Body of pancreas (tissue), 4 donors: ENCODE measurements around the gene RALA. TPM values are rescaled to one million over a fixed set of nuclear protein-coding genes. Genes with fewer than 3 reads are reported as not detected.
A peak's percentile ranks its signal among the peaks of the same experiment; 100 is the strongest.

ENCODE experiments used
- ATAC-seq: fragments of 150-250 bp; one replicate; pipeline ENCODE4 v1.9.1; 2016
- DNase-seq, 4 donors: peaks; one replicate each; pipeline ENCODE4 v3.0.0-alpha.2; 2019
- H3K27ac ChIP-seq, 4 donors: fragments of 200-600 bp; sonication (generic); 1 replicate in 3 of 4; 2 replicates in 1 of 4; pipeline versions ENCODE4 v1.5.1 to v1.6.1; 2016 to 2019; ENCODE audit warnings: mild to moderate bottlenecking in 1 of 4, mixed read lengths in 1 of 4, moderate library complexity in 1 of 4
- H3K27me3 ChIP-seq, 2 donors: fragments of 200-600 bp; sonication (generic); one replicate each; pipeline ENCODE4 v1.6.0; 2016; ENCODE audit warnings: mild to moderate bottlenecking in 1 of 2
- H3K36me3 ChIP-seq, 2 donors: fragments of 200-600 bp; sonication (generic); replicated peaks in 1 of 2; 2 replicates each; pipeline ENCODE4 v1.5.1; 2016; ENCODE audit warnings: low read depth in 2 of 2; ENCODE audit not compliant: insufficient read depth in 1 of 2
- H3K4me1 ChIP-seq: fragments of 200-600 bp; sonication (generic); one replicate; pipeline ENCODE4 v1.6.0; 2016
- H3K4me3 ChIP-seq, 2 donors: fragments of 200-600 bp; sonication (generic); 1 replicate in 1 of 2; 2 replicates in 1 of 2; pipeline ENCODE4 v1.5.1; 2016 to 2019
- H3K9me3 ChIP-seq, 3 donors: fragments of 200-600 bp; sonication (generic); 1 replicate in 2 of 3; 2 replicates in 1 of 3; pipeline ENCODE4 v1.5.1; 2016
- POLR2A ChIP-seq, 3 donors: fragments of 450-650 bp; IDR thresholded peaks; one replicate each; pipeline ENCODE4 v1.6.1; 2016; ENCODE audit warnings: antibody characterized with exemption in 3 of 3, mild to moderate bottlenecking in 2 of 3
- WGBS, 2 donors: methylation state at CpG; one replicate each; pipeline ENCODE4 v1.1.5; 2017; 5-methylcytosine and 5-hydroxymethylcytosine counted together
- intact Hi-C: fragments of 100-400 bp; cut with DNase I; formaldehyde crosslinking; loops from one replicate; pipeline ENCODE4 v1.15.1; 2023
- total RNA-seq, 2 donors: library from RNA; depleted of rRNA; stranded (reverse); fragments of >200 nt; gene quantifications; one replicate each; pipeline ENCODE4 v1.1.0, GENCODE V29; 2016
- TF ChIP-seq, protein P1 (sequence below), 7 experiments: fragments of 450-650 bp in 4 of 7; fragments of 200-600 bp in 3 of 7; sonication (generic) in 3 of 7; IDR thresholded peaks; one replicate each; pipeline ENCODE4 v1.5.1; 2016 to 2019; ENCODE audit warnings: antibody characterized with exemption in 7 of 7

Gene RALA
- total RNA-seq, 2 donors from 2014 or later, result 10.5 to 14.5 TPM

- Histone ChIP-seq H3K36me3 (peaks cover 0 to 2% of the 10 kb centered on the region in 2 donors), H3K27me3 (no peaks in the 10 kb centered on the region), H3K4me3 (no peak overlapping the region), H3K4me1 (no peaks in the 10 kb centered on the region), H3K9me3 (no peaks in the 10 kb centered on the region), H3K27ac (no peak overlapping the region)
- intact Hi-C loops, result loop anchor here (5.0 kb wide), 1 partner anchor 165 kb away; no protein-coding TSS in a partner anchor
- whole genome bisulfite sequencing, 2 donors, result 69 to 76% methylated on average over 2 of the region's 2 CpGs
- DNase-seq, result no peak
- TF ChIP-seq, protein P1, sequence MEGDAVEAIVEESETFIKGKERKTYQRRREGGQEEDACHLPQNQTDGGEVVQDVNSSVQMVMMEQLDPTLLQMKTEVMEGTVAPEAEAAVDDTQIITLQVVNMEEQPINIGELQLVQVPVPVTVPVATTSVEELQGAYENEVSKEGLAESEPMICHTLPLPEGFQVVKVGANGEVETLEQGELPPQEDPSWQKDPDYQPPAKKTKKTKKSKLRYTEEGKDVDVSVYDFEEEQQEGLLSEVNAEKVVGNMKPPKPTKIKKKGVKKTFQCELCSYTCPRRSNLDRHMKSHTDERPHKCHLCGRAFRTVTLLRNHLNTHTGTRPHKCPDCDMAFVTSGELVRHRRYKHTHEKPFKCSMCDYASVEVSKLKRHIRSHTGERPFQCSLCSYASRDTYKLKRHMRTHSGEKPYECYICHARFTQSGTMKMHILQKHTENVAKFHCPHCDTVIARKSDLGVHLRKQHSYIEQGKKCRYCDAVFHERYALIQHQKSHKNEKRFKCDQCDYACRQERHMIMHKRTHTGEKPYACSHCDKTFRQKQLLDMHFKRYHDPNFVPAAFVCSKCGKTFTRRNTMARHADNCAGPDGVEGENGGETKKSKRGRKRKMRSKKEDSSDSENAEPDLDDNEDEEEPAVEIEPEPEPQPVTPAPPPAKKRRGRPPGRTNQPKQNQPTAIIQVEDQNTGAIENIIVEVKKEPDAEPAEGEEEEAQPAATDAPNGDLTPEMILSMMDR (IDR thresholded peaks at IDR 0.05), result no peak
- no peak for TF ChIP-seq POLR2A (IDR thresholded peaks at IDR 0.05)
- no peak for ATAC-seq
Measured at GRCh38 chr7:39582536-39582935, 40.8 kb upstream of the RALA start.

DNA sequence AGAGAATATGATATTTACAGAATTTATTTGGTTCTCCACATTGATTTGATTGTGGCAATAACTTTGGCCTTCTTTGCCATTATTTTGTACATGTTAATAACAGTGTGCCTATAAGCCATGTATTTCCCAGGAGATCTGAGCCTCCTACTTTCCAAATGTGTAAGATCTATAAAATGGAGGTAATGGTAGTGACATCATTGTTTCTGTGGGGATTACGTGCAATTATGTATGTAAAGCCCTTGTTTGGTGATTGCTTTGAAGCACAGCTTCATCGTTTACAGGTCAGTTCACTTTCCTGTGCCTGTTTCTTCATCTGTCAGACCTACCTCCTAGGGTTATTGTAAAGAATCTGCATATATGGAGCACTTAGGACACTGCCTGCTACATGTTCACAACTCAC lies 39.8 kb upstream of the RALA start:
- H3K4me1 ChIP-seq, result no peaks in the 10 kb centered on the region
- H3K36me3 ChIP-seq, result peaks cover 0 to 2% of the 10 kb centered on the region in 2 donors
- WGBS, 2 donors, result 74 to 79% methylated on average over 2 of the region's 2 CpGs
- no peak for TF ChIP-seq POLR2A (IDR thresholded peaks at IDR 0.05)
- TF ChIP-seq, protein P1 (IDR thresholded peaks at IDR 0.05), result no peak
- DNase-seq (no peak), ATAC-seq (no peak)
- H3K27me3 ChIP-seq, result no peaks in the 10 kb centered on the region
- H3K4me3 ChIP-seq, result no peak overlapping the region
- H3K27ac ChIP-seq, result no peak overlapping the region
- no peaks in the 10 kb centered on the region for H3K9me3 ChIP-seq
- intact Hi-C loops, result loop anchor here (5.0 kb wide), 1 partner anchor 164 kb away; no protein-coding TSS in a partner anchor

- no peaks in the 10 kb centered on the region for H3K27me3 ChIP-seq
Measured at GRCh38 chr7:39587393-39587792, 36.0 kb upstream of the RALA start.

GRCh38 chr7:39588416-39588815 lies 35.0 kb upstream of the RALA start:
- no peak for DNase-seq
- ATAC-seq, result no peak
- no peaks in the 10 kb centered on the region for H3K36me3 ChIP-seq
- no peak overlapping the region for H3K27ac ChIP-seq
- H3K4me3 ChIP-seq, result no peak overlapping the region
- H3K9me3 ChIP-seq, result no peaks in the 10 kb centered on the region
- no peaks in the 10 kb centered on the region for H3K27me3 ChIP-seq
- WGBS, 2 donors, result 56 to 73% methylated on average over 5 of the region's 5 CpGs
- H3K4me1 ChIP-seq, result no peaks in the 10 kb centered on the region
- intact Hi-C loops, result no loop called here
- TF ChIP-seq, protein P1 (IDR thresholded peaks at IDR 0.05), result no peak
- no peak for TF ChIP-seq POLR2A (IDR thresholded peaks at IDR 0.05)

More at GRCh38 chr7:39587393-39587792, 36.0 kb upstream of the RALA start:
- DNase-seq (no peak), ATAC-seq (no peak)
- H3K9me3 ChIP-seq, result no peaks in the 10 kb centered on the region
- H3K4me3 ChIP-seq, result no peak overlapping the region
- no peak overlapping the region for H3K27ac ChIP-seq
- TF ChIP-seq POLR2A (IDR thresholded peaks at IDR 0.05), result no peak
- TF ChIP-seq, protein P1 (IDR thresholded peaks at IDR 0.05), result no peak
- no peaks in the 10 kb centered on the region for H3K4me1 ChIP-seq
- no peaks in the 10 kb centered on the region for H3K36me3 ChIP-seq
- intact Hi-C loops, result no loop called here

DNA sequence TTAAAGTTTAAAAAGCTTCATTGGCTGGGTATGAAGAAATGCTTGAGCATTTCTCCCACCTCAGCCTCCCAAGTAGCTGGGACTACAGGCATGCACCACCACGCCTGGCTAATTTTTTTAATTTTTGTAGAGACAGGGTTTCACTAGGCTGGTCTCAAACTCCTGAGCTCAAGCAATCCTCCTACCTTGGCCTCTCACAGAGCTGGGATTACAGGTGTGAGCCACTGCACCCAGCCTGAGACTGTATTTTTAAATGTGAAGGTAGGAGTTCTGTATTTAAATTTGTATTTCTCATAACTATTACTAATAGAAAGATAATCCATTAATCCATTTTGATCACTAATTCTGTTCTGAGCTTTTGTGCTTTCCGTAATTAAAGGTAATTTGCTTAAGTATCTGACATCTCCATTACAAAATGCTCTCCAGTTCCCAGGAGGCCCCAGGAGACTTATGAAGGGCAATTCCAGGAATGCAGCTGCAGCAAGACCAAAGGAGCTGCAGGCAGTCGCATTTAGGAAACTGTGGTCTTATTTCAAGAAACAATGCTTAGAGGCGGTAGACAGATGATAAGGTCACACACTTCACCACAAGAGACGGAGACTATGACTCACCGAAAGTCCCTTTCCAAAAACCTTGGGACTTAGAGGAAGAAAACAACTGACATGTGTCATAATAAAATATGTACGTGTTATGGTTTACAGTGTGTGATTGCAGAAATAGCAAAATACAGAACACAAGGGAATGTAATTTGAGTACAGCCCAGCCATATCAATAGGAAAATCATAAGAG lies 33.9 kb upstream of the RALA start:
- no peaks in the 10 kb centered on the region for H3K4me1 ChIP-seq
- H3K36me3 ChIP-seq, result no peaks in the 10 kb centered on the region
- 49 to 58% methylated on average over 7 of the region's 7 CpGs for WGBS, 2 donors
- DNase-seq (peak in 1 of 4 donors; percentile 51), ATAC-seq (no peak)
- H3K27ac ChIP-seq, result peak overlapping the region in 1 of 4 donors; percentile 45
- TF ChIP-seq POLR2A (IDR thresholded peaks at IDR 0.05), result no peak
- TF ChIP-seq, protein P1 (IDR thresholded peaks at IDR 0.05), result no peak
- no peaks in the 10 kb centered on the region for H3K9me3 ChIP-seq
- H3K4me3 ChIP-seq, result no peak overlapping the region
- intact Hi-C loops, result no loop called here
- no peaks in the 10 kb centered on the region for H3K27me3 ChIP-seq
